ENCODE measurements around the gene CDC5L. TPM values are rescaled to one million over a fixed set of nuclear protein-coding genes. Genes with fewer than 3 reads are reported as not detected.

The CDC5L gene
- total and polyA plus RNA-seq, 2 of the 13 experiments (the other 11 are each of a cell fraction or from before 2014, with no cell fraction given) = 11.0 to 34.2 TPM

GRCh38 chr6:44338228-44339122, 49.0 kb upstream of the CDC5L start (continued):
- no peak for TF ChIP-seq ZNF280B (CRISPR knock-in tag; IDR thresholded peaks at IDR 0.05; ENCODE audit: borderline replicate concordance)
- no peak for TF ChIP-seq SSRP1 (CRISPR knock-in tag; IDR thresholded peaks at IDR 0.05)
- TF ChIP-seq ZFP41 (CRISPR knock-in tag; IDR thresholded peaks at IDR 0.05; ENCODE audit: borderline replicate concordance) = no peak
- no peak for TF ChIP-seq CREB1 (IDR thresholded peaks at IDR 0.05)
- no peak for TF ChIP-seq CREB1 (CRISPR knock-in tag; IDR thresholded peaks at IDR 0.05)
- TF ChIP-seq ZNF281 (CRISPR knock-in tag; IDR thresholded peaks at IDR 0.05; ENCODE audit: borderline replicate concordance) = no peak
- TF ChIP-seq CHD2 (IDR thresholded peaks at IDR 0.05; ENCODE audit: low read depth, low read length) = no peak
- no peak for TF ChIP-seq ZNF446 (CRISPR knock-in tag; IDR thresholded peaks at IDR 0.05)
- no peak for TF ChIP-seq ZNF251 (CRISPR knock-in tag; IDR thresholded peaks at IDR 0.05)
- TF ChIP-seq ZNF12 (CRISPR knock-in tag; IDR thresholded peaks at IDR 0.05) = no peak
- TF ChIP-seq, protein P1, sequence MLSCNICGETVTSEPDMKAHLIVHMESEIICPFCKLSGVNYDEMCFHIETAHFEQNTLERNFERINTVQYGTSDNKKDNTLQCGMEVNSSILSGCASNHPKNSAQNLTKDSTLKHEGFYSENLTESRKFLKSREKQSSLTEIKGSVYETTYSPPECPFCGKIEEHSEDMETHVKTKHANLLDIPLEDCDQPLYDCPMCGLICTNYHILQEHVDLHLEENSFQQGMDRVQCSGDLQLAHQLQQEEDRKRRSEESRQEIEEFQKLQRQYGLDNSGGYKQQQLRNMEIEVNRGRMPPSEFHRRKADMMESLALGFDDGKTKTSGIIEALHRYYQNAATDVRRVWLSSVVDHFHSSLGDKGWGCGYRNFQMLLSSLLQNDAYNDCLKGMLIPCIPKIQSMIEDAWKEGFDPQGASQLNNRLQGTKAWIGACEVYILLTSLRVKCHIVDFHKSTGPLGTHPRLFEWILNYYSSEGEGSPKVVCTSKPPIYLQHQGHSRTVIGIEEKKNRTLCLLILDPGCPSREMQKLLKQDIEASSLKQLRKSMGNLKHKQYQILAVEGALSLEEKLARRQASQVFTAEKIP (CRISPR knock-in tag; IDR thresholded peaks at IDR 0.05; ENCODE audit: borderline replicate concordance) = no peak
- TF ChIP-seq TAF1 (CRISPR knock-in tag; IDR thresholded peaks at IDR 0.05) = no peak
- no peak for TF ChIP-seq DNMT3B (CRISPR knock-in tag; conservative IDR thresholded peaks at IDR 0.05)
- no peak for TF ChIP-seq ZNF432 (CRISPR knock-in tag; IDR thresholded peaks at IDR 0.05; ENCODE audit: borderline replicate concordance)
- TF ChIP-seq SUZ12 (IDR thresholded peaks at IDR 0.05; ENCODE audit: low read depth, low read length) = no peak
- TF ChIP-seq PITX1 (CRISPR knock-in tag; IDR thresholded peaks at IDR 0.05) = 0 out of 2 replicates have a peak, but pooled peaks have one; percentile 19
- TF ChIP-seq MED13 (CRISPR knock-in tag; IDR thresholded peaks at IDR 0.05) = no peak
- no peak for TF ChIP-seq NCOR1 (IDR thresholded peaks at IDR 0.05; ENCODE audit: borderline replicate concordance, low read length)
- TF ChIP-seq TCF7L2 (IDR thresholded peaks at IDR 0.05; ENCODE audit: low read depth, low read length) = no peak
- TF ChIP-seq RFX3 (CRISPR knock-in tag; IDR thresholded peaks at IDR 0.05) = no peak
- TF ChIP-seq, protein P2, sequence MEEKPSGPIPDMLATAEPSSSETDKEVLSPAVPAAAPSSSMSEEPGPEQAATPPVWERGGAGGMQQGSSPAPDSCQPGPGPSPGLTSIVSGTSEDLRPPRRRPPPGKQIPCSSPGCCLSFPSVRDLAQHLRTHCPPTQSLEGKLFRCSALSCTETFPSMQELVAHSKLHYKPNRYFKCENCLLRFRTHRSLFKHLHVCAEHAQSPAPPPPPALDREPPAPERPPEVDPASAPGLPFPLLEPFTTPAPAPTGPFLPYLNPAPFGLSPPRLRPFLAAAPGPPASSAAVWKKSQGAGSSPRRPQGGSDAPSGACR (CRISPR knock-in tag; IDR thresholded peaks at IDR 0.05) = no peak
- TF ChIP-seq KDM2A (CRISPR knock-in tag; IDR thresholded peaks at IDR 0.05; ENCODE audit: borderline replicate concordance, low read depth) = 0 out of 2 replicates have a peak, but pooled peaks have one; percentile 20
- TF ChIP-seq POGZ (CRISPR knock-in tag; IDR thresholded peaks at IDR 0.05) = no peak
- 0 out of 2 replicates have a peak, but pooled peaks have one; percentile 22 for TF ChIP-seq SMAD3 (CRISPR knock-in tag; IDR thresholded peaks at IDR 0.05)
